ENCODE measurements around the gene JMJD1C.
A peak's percentile ranks its signal among the peaks of the same experiment; 100 is the strongest.
"Not testable (repeated sequence)": the region's sequence is repeated elsewhere in the genome, so short reads cannot be mapped to it uniquely, and the experiment has no call there.

Gene JMJD1C

DNA sequence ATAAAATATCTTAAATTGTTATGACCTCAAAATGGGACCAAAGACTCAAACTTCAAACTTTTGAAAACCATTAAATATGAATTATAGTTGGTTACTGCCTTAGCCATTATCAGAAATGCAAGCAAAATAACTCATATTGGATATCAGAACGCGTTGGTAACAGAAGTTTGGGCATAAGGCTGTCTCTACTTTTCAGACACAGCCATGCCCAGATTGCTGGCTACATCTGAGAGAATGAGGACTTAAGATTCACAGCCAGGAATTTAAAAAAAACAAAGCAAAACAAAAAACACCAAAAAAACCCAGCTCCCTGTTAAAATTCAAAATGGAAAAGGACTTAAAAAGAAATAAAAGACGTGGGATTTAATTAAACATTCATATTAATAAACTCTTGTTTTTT is 161.6 kb downstream of the JMJD1C start:
- DNase-seq: no peak

DNA sequence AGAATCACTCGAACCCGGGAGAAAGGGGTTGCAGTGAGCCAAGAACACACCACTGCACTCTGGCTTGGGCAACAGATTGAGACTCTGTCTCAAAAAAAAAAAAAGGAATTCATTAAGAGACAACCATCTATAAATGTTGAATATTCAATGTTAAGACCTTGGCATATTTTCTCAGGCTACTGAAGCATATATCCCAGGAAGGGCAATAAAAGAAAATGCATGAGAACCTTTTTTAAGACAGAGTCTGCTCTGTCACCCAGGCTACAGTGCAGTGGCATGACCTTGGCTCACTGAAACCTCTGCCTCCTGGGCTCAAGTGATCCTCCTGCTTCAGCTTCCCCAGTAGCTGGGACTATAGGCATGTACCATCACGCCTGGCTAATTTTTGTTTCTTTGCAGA is 165.0 kb downstream of the JMJD1C start:
- DNase-seq: no peak

DNA sequence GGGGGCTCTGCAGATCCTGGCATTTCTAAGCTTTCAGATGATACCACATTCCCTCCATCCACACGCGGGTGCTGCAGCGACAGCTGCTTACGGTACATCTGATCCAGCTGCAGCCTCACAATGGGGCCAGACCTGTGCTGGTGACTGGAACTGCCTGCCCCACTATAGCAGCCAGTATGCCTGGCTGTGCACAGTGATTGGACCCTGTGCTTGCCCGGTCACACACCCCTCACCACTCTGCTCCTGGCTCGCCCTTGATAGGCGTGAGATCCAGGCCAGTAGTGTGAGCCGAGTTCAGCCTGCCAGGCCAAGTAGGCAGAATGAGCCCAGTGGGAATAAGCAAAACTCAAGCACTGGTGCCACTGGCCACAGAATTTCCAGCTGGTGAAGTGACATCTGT is 167.8 kb downstream of the JMJD1C start:
- DNase-seq: peak in 2 of 51 donors; percentile 1 to 7

DNA sequence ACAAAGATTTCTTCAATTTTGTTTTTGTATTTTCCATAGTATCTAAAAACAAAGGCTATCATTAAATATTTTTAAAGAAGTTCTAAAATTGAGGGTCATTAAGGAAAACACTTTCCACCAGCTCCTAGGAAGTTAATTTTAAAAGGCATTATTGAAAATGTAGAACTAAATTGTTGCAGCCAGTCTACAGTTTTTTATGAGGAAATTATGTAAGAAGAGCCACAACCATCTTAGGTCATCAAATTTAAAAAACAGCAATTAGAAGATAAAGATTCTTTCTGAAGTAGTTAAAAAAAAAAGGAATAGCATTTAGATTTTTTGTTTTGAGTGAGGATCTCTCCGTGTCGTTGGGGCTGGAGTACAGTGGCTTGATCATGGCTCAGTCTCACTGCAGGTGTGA is 171.0 kb downstream of the JMJD1C start:
- DNase-seq: no peak

DNA sequence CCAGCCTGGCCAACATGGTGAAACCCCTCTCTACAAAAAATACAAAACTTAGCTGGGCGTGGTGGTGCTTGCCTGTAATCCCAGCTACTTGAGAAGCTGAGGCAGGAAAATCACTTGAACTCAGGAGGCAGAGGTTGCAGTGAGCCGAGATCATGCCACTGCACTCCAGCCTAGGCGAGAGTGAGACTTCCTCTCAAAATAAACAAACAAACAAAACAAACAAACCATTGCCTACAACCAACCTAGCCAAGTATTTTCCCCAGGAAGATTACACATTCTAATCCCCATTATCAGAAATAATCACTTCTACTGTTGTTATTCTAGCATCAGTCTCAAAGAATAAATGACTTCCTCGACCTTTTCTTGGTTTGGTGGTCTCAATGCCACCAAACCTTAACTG is 172.9 kb downstream of the JMJD1C start:
- not testable (repeated sequence) for DNase-seq

DNA sequence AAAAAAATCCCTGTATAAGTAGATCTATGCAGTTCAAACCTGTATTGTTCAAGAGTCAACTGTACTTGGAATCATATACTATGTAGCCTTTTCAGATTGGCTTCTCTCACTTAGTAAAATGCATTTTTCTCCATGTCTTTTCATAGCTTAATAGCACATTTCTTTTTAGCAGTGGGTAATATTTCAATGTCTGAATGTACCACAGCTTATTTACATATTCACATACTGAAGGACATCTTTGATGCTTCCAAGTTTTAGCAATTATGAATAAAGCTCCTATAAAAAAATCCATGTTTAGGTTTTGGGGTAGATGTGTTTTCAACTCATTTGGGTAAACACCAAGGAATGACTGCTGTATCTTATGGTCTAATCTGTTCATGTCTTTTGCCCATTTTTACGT is 177.6 kb downstream of the JMJD1C start:
- no peak for DNase-seq

DNA sequence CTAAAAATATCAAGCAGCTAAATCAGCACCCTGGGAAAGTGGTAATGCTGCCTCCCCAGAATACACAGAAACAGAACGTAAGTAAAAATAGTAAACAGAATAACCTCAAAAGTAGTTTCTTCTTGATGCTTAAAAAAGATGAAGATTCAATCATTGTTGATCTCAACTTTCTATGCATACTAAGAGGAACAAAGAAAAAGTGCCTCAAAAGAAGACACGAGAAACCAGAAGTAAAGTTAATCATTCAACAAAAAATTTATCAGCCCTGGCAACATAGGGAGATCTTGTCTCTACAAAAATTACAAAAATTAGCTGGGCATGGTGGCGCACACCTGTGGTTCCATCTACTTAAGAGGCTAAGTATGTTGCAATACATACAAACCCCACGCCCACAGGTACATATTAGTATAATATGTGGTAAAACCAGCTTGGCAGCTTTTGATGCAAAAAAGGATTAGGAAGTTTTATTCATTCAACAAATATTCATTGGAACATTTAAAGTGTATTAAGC is 179.0 kb downstream of the JMJD1C start:
- DNase-seq: no peak

DNA sequence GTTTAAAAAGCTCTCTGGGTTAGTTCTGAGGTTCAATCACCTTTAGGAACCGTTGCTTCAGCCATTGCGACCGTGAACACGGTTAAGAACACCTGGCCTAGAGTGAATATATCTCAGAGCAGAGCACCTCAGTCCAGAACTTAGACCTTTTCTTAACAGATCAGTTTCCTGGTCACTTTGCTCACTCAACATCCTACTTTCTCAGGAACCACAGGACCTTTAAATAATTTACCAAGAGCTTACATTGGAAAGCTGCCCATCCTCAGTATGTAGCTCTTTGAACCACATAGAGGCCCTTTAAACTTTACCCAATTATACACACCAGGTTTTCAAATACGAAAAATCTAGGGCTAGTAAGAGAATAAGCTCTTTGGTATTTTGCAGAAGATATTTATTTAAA is 179.4 kb downstream of the JMJD1C start:
- no peak for DNase-seq

DNA sequence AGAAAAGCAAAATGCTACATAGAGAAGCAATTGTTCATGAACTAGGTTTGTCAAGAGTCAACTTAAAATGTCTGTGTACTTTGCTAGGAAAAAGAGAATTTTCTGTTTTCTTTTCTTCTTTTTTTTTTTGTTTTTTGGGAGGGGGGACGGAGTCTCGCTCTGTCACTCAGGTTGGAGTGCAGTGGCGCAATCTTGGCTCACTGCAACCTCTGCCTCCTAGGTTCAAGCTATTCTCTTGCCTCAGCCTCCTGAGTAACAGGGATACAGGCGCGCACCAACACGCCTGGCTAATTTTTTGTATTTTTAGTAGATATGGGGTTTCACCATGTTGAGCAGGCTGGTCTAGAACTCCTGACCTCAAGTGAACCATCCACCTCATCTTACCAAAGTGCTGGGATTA is 181.9 kb downstream of the JMJD1C start:
- not testable (repeated sequence) for DNase-seq

DNA sequence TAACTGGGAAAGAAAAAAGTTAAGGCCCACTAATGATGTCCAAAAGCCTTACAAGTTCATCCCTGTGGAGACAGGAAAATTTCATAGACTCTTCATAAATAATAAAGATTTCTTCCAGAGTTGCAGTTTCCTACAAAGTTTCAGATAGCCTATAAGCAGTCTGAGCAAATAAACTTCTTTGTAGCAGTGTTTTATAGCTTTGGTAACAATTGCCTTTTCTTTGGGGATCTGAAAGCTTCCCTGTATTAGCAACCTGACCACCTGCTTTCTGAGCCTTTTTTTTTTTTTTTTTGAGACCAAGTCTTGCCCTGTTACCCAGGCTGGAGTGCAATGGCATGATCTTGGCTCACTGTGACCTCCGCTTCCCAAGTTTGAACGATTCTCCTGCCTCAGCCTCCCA is 182.7 kb downstream of the JMJD1C start:
- no peak for DNase-seq

DNA sequence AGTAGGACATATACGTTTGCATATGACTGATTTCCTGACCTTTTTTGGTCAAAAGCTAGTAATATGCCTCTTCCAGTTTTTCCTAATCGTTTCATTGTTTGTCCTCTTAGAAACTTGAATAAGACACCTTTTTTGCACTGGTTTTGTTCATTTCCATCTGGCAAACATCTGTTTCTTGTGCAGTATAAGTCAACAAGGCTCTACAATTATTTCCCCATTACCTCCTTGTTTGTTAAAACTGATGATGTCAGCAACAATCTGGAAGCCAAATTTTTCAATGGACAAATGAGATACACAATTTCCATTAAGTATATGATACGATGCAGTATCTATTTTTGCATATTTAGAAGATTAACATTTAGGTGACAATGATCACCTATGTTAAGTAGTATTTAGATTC is 183.8 kb downstream of the JMJD1C start:
- no peak for DNase-seq

DNA sequence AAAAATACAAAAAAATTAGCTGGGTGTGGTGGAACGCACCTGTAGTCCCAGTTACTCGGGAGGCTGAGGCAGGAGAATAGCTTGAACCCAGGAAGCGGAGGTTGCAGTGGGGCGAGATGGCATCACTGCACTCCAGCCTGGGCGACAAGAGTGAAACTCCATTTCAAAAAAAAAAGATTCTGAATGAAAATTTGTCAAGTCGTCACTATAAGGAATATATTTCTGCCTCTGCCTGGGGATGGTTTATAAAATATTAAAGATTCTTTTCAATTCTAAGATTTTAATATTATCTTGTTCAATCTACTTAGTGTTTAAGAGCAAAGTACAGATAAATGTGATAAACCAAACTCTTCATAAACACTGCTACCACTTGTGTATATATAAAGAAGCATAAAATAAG is 185.4 kb downstream of the JMJD1C start:
- DNase-seq: no peak

DNA sequence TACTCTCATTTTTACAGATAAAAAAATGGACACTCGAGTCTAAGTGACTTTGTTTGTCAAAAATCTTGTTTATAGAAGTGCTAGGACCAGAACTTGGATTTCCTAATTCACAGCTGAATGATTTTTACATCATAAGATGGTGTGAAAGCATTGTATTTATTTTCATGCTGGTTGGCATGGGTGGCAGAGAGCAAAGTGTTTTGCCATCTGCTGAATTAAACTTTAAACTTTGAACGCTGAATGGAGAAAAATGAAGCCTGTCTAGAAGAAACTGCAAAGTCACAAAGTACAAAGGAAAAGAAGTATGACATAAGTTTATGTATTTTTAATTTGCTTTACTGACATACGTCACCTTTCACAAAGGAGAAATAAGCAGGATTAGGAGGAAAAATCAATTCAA is 190.7 kb downstream of the JMJD1C start:
- DNase-seq: no peak

DNA sequence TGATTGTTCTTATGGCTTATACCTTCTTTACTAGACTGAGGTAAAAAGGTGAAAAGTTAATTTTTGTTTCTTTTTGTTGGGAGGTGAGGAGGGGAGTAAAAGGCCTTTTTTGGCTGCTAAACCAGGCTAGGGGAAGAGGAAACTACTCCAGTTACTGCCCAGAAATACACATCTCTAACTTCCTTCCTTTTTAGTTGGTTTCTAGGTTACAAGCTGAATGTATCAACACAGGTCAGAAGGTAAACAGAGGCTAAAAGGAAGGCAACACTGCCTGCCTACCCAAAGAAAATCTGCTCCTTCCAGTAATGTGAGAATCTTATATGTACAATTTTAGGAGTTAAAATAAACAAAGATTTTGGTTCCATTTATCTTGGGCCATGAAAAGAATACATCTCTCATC is 192.2 kb downstream of the JMJD1C start:
- DNase-seq: no peak

DNA sequence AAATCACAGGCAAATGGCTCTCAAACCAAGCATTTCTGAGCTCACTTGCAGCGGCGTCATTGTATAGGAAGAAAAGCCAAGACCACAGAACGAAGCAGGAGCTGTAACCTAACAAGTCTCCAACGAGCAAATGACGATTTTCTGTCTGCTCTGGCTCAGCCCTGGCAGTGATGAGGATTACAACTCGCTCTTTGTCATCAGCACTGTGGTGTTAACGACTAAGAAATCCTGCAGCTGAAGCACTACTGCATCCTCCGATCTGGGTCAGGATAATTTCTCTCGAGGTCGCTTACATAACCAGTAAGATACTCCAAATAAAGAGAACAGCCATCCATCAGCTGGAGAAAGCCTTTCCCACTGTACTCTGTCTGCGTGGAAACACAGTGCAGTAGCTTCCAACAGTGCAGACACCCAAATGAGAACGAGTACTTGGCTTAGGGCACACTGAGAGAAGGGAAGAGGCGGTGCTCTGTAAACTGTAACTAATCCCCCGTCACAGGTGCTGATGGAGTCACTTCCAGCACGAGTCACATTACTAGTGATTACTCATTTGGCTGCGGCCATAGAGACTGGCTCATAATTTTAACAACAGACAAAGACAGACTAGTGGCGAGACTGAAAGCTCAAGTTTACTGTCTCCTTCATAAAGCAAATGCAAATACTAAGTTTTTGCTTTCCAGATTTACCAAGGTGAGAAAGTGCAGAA is 196.8 kb downstream of the JMJD1C start:
- peak in 47 of 51 donors; percentile 15 to 96 (median 58) for DNase-seq

DNA sequence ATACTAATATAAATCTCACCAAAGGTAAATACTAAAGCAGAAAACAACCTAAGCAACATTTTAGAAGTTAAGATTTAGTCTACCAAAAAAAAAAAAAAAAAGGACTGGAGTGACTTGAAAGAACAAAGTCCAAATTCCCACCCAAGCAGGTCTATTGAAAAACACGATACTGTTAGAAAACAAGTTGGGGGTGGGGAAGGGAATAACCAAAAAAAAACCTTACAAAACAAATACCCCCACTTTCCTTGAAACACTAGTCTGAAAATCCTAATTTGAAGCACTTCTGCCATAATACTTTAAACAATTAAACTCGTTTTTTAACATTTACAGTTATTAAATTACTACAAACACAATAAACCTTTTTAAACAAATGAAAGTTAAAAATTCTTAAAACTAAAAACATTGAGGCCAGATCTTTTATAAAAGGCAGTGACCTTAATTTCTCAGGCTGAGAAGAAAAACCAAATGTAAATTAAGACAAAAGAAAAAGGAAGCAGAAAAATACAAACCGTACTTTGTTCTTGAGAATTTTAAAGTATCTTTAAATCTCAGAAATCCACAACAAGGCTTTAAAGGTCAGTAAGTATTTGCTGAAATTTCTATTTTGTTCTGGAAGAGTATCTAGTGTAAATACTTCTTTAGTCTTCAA is 197.5 kb downstream of the JMJD1C start:
- peak in 1 of 51 donors; percentile 49 for DNase-seq

DNA sequence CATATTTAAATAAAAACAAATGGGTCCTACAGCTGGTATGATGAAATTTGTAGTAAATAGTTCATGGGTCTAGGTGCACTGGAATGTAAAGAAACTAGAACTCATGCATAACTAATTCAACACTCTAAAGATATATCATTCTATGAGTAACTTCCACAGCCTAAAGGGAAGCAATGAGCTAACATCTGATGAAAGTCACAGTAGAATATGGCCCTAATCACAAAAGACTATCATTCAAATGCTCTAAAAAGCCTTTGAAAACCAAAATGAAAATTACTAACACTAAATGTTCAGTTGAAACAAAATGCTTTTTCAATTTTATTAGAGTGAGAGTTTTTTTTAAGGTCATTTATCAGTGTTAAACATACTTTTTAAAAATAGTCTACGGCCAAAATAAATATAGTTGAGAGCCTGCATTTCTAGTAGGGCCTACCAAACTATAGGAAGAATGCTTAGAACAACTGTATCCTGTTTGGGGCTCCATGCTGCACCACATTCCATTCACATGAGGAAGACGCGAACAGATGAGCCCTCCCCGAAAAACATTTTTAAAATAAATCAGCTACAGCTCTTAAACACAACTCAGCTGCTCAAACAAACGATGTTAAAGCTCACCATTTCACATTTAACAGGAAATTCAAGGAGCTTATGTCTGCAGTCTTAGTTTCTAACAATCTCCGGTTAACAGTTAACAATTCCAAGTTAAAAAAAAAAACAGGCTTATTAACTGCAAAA is 198.2 kb downstream of the JMJD1C start:
- DNase-seq: peak in 4 of 51 donors; percentile 7 to 69 (median 18)

DNA sequence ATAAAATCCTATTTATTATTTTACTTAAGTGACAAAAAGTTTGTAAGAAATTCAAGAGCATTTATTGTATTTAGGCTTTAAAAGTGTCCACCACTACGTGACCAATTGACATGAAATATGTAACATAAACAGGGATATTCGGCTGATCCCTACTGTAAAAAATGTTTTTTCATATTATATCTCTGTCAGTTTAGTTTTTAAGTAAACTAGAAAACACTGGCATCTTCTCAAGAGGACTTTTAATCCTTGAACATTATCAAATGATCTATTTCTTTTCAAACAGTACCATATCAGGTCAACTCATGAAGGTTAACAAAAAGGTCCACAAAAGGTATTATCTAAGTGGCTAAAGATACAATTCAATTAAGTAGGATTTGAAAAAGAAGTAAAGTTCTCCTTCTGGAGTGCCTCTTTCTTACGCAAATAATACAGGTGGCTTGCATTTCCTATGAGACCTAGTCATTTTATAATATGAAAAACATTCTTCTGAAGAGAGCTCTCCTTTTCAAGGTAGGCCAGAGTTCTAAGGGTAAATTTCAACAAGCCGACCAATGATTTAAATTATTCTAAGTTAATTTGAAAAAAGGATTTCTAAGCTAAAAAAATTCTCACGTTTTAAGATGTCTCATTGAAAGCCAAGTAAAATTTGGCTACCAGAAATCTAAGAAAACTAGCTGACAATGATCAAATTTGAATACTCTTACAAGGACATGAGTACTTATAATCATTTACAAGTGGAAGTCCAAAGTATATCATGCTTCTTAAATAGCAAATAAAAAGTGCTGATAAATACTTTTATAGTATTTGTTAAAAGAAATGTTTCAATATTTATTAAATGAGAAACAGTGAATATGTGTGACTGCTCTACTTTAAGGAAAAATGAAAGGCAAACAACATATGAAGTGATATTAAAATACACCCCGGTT is 199.1 kb downstream of the JMJD1C start:
- peak in 1 of 51 donors; percentile 43 for DNase-seq

DNA sequence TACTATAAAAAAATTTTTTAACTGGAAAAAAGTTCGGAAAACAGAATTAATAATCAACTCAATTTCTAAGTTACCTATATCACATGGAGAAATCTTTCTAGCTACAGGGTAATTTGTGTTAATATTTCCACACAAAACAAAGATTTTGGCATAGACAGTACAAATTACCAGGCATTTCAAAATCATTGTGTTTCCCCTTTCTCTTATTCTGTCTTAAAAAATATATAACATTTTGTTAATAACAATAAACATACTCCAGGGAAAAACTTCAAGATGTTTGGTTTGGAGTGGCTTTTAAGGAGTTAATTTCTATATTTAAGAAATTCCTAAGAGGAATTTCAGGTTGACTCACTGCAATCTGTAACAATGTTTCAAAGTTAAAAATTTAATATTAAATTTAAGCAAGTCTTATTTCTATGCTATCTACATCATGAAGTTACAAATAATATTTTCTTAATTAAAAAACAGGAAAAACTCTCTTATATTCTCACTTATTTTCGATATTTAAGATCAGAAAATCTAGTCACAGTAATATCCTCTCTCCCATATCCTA is 200.0 kb downstream of the JMJD1C start:
- no peak for DNase-seq

DNA sequence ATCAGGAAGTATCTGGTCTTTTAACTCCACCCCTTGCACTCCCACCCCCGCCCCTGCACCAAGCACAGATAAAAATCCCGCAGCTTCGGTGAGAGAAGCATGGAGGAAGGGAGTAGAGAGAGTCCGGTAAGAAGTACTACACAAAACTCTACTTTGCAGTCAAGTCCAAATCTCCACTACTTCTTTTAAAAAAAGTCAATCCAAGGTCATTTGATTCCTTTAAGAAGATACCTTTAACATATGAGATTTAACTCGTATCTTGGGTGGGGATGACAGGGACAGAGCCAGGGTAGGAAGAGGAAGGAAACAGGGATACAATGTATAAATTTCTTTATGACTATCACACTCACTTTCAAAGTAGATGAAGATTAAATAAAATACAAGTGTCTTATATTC is 200.6 kb downstream of the JMJD1C start:
- DNase-seq: peak in 14 of 51 donors; percentile 5 to 37 (median 13)

DNA sequence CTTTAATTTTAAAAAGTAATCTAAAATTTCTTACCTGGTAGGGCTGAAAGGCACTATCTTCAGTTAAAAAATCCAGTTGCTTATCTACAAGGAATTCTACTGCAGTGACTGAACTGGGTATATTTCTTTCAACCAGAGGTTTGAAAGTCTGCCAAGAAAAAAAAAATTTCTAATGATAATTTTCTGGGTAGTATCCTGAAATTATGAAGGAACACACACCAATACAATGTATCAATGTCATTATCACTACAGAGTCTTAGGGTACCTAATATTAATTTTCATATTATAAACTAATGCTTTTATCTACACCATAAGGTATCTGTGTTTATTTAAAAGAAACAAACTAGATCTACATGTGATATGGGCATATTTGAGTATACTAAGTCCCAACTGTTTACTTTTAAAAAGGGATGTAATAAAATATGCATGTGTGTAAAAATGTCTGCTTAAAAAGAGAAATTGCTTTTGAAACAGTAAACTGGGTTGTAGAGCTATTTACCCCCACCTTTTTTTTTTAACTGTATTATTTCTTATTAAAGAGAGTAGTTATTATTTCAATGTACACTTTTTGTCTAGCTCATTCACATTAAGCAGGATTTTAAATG is 201.1 kb downstream of the JMJD1C start:
- DNase-seq: no peak
